ENCODE measurements around the gene STRN3. TPM values are rescaled to one million over a fixed set of nuclear protein-coding genes. Genes with fewer than 3 reads are reported as not detected.
A peak's percentile ranks its signal among the peaks of the same experiment; 100 is the strongest.

STRN3 gene
- total and polyA plus RNA-seq, 2 of the 8 experiments (the other 6 are each of a cell fraction or from before 2014, with no cell fraction given) = 8.7 to 38.1 TPM

- peaks cover 2% of the 10 kb centered on the region; the same call in 1 of the 2 replicates for H3K79me1 ChIP-seq (ENCODE audit: low read depth, low read length)
- H3K27me3 ChIP-seq (replicated peaks in 1 of 4; ENCODE audit: control insufficient read depth in 3 of 4, extremely low read depth in 1 of 4, insufficient read depth in 3 of 4, low read length in 3 of 4) = no peaks in the 10 kb centered on the region
- no peak overlapping the region for H4K91ac ChIP-seq (replicated peaks; ENCODE audit: insufficient read length, low read length)
- H2BK5ac ChIP-seq (ENCODE audit: low read depth, low read length) = no peak overlapping the region
- H3K36me3 ChIP-seq (ENCODE audit: control insufficient read depth in 2 of 4, insufficient read depth in 4 of 4, low read length in 3 of 4) = no peaks in the 10 kb centered on the region
- no peak overlapping the region for H3K9ac ChIP-seq (replicated peaks in 1 of 4; ENCODE audit: extremely low read depth in 1 of 4, low read depth in 3 of 4, low read length in 3 of 4)
- H2BK12ac ChIP-seq (ENCODE audit: low read depth, low read length) = no peak overlapping the region
- peak overlapping the region in 1 of 4 experiments; percentile 100; a peak in 2 of 8 replicates for H3K4me3 ChIP-seq (ENCODE audit: extremely low read depth in 1 of 4, insufficient read depth in 2 of 4, low read depth in 3 of 4, low read length in 4 of 4)
- no peak overlapping the region for H2BK20ac ChIP-seq (ENCODE audit: low read length)
- no peak overlapping the region for H3K14ac ChIP-seq (ENCODE audit: insufficient read length)
- H3K4me2 ChIP-seq (ENCODE audit: insufficient read depth in 1 of 2, low read depth in 2 of 2, low read length in 2 of 2) = peak overlapping the region in 1 of 2 experiments; percentile 95; a peak in 2 of 4 replicates
- no peak overlapping the region for H2BK120ac ChIP-seq (replicated peaks; ENCODE audit: low read depth, low read length)
- FAIRE-seq (no peak), DNase-seq (ENCODE audit: low read depth in 1 of 2, low spot score in 2 of 2) (no peak)
- no peak overlapping the region for H2BK15ac ChIP-seq (ENCODE audit: low read length)
- H4K20me1 ChIP-seq (replicated peaks in 1 of 2; ENCODE audit: control insufficient read depth in 1 of 2, insufficient read depth in 2 of 2, low read length in 2 of 2) = peaks cover 0 to 4% of the 10 kb centered on the region in 2 experiments
- no peak overlapping the region for H3K18ac ChIP-seq (ENCODE audit: extremely low read depth, low read length)
- H3K23ac ChIP-seq (ENCODE audit: insufficient read length) = no peak overlapping the region
- H3K56ac ChIP-seq (replicated peaks; ENCODE audit: insufficient read length, low read depth, low read length) = no peak overlapping the region
- ChIA-PET CTCF (ENCODE audit: partially characterized antibody) (interaction anchor here (0.6 to 1.5 kb wide), 3 partner anchors 11 to 47 kb away, joined by 3 to 6 read pairs (median 4); no protein-coding TSS in a partner anchor), POLR2A (ENCODE audit: partially characterized antibody) (interaction anchor here (0.8 to 2.0 kb wide), 3 partner anchors 9 to 32 kb away, joined by 3 to 7 read pairs (median 7); no protein-coding TSS in a partner anchor)
- H2AFZ ChIP-seq (ENCODE audit: low read length) = no peak overlapping the region
- no peak overlapping the region for H2AK5ac ChIP-seq (ENCODE audit: low read depth, low read length)
- H3K4me1 ChIP-seq (replicated peaks in 1 of 4; ENCODE audit: control insufficient read depth in 3 of 4, insufficient read depth in 4 of 4, low read length in 3 of 4) = peaks cover 0 to 2% (median 0%) of the 10 kb centered on the region in 4 experiments; a peak in 2 of 7 replicates
- H3K9me3 ChIP-seq (ENCODE audit: insufficient read depth in 2 of 2, low read depth in 1 of 2, low read length in 1 of 2) = no peaks in the 10 kb centered on the region
- no peak overlapping the region for H4K8ac ChIP-seq (ENCODE audit: extremely low read depth, insufficient read depth, low read length)
- 92% methylated on average over 1 of the region's 1 CpG; no CpG with 5 or more reads in 1 of the 2 experiments for WGBS, 2 experiments (ENCODE audit: extremely low coverage in 1 of 2, insufficient coverage in 1 of 2, insufficient read length in 1 of 2, insufficient replicate concordance in 2 of 2, low coverage in 1 of 2, low lambda C conversion rate in 2 of 2, missing lambda C conversion rate in 1 of 2)
- no peak overlapping the region for H3K27ac ChIP-seq (ENCODE audit: low read depth, low read length)
- H3K79me2 ChIP-seq (ENCODE audit: control insufficient read depth in 1 of 2, insufficient read depth in 2 of 2, low read length in 2 of 2) = peaks cover 19 to 63% of the 10 kb centered on the region in 2 experiments
- no peak overlapping the region for H4K5ac ChIP-seq (ENCODE audit: insufficient read length, low read depth, low read length)
- H3K4ac ChIP-seq (replicated peaks; ENCODE audit: insufficient read length, low read depth, low read length) = no peak overlapping the region
- H3K23me2 ChIP-seq (ENCODE audit: low read depth, low read length) = peaks cover 8% of the 10 kb centered on the region
- no peak for TF ChIP-seq SP1 (IDR thresholded peaks at IDR 0.05; ENCODE audit: low read depth, low read length)
- TF ChIP-seq ATF2 (IDR thresholded peaks at IDR 0.05; ENCODE audit: low read length) = no peak
- no peak for TF ChIP-seq SRF (IDR thresholded peaks at IDR 0.05; ENCODE audit: low read depth, low read length)
These were observed 1.7 kb upstream of the STRN3 start for GRCh38 chr14:31027847-31028246.

Measured in H1 (cell line).